Neural crest cell (in vitro differentiated cells): ENCODE data around the gene GABBR2. TPM values are rescaled to one million over a fixed set of nuclear protein-coding genes. Genes with fewer than 3 reads are reported as not detected.

Source experiments
- DNase-seq: peaks from one replicate; pipeline ENCODE4 v3.0.0; 2021; ENCODE audit warnings: low read depth, mixed read lengths, low spot score
- H3K27ac Mint-ChIP-seq: one replicate; pipeline ENCODE4 v1.8.0; 2021; ENCODE audit warnings: mild to moderate bottlenecking, mixed read lengths; ENCODE audit not compliant: unreplicated experiment
- H3K27me3 Mint-ChIP-seq: 2 replicates; pipeline ENCODE4 v1.8.0; 2021; ENCODE audit warnings: low read depth, mild to moderate bottlenecking, mixed read lengths
- H3K36me3 Mint-ChIP-seq: 2 replicates; pipeline ENCODE4 v1.8.0; 2021; ENCODE audit warnings: low read depth, mild to moderate bottlenecking, mixed read lengths
- H3K4me1 Mint-ChIP-seq: 2 replicates; pipeline ENCODE4 v1.8.0; 2021; ENCODE audit warnings: mixed read lengths
- H3K4me3 Mint-ChIP-seq: one replicate; pipeline ENCODE4 v1.8.0; 2021; ENCODE audit warnings: mild to moderate bottlenecking, mixed read lengths
- H3K9me3 Mint-ChIP-seq: 2 replicates; pipeline ENCODE4 v1.8.0; 2021; ENCODE audit warnings: mixed read lengths
- total RNA-seq: library from RNA; stranded (reverse); gene quantifications from 2 replicates; pipeline ENCODE4 v1.2.1, GENCODE V29; 2021
- TF ChIP-seq, protein P1 (sequence below): fragments of 200-600 bp; sonication (generic); conservative IDR thresholded peaks from 2 replicates; pipeline ENCODE4 v1.5.0; 2021; ENCODE audit warnings: antibody characterized with exemption, mild to moderate bottlenecking

Gene GABBR2
- total RNA-seq, 1 donor from 2014 or later = 0.84 TPM

- peaks cover 18% of the 10 kb centered on the region for H3K4me1 Mint-ChIP-seq
- H3K27me3 Mint-ChIP-seq = peaks cover 19% of the 10 kb centered on the region
- DNase-seq = no peak
- H3K9me3 Mint-ChIP-seq = no peaks in the 10 kb centered on the region
- TF ChIP-seq, protein P1, sequence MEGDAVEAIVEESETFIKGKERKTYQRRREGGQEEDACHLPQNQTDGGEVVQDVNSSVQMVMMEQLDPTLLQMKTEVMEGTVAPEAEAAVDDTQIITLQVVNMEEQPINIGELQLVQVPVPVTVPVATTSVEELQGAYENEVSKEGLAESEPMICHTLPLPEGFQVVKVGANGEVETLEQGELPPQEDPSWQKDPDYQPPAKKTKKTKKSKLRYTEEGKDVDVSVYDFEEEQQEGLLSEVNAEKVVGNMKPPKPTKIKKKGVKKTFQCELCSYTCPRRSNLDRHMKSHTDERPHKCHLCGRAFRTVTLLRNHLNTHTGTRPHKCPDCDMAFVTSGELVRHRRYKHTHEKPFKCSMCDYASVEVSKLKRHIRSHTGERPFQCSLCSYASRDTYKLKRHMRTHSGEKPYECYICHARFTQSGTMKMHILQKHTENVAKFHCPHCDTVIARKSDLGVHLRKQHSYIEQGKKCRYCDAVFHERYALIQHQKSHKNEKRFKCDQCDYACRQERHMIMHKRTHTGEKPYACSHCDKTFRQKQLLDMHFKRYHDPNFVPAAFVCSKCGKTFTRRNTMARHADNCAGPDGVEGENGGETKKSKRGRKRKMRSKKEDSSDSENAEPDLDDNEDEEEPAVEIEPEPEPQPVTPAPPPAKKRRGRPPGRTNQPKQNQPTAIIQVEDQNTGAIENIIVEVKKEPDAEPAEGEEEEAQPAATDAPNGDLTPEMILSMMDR = no peak
- H3K4me3 Mint-ChIP-seq = no peak overlapping the region
- no peak overlapping the region for H3K27ac Mint-ChIP-seq
- no peaks in the 10 kb centered on the region for H3K36me3 Mint-ChIP-seq
Observed at GRCh38 chr9:98500337-98500919, 208.3 kb downstream of the GABBR2 start.

- H3K4me3 Mint-ChIP-seq = no peak overlapping the region
- DNase-seq = no peak
- H3K36me3 Mint-ChIP-seq = no peaks in the 10 kb centered on the region
- no peaks in the 10 kb centered on the region for H3K4me1 Mint-ChIP-seq
- TF ChIP-seq, protein P1 = no peak
- H3K9me3 Mint-ChIP-seq = no peaks in the 10 kb centered on the region
- no peak overlapping the region for H3K27ac Mint-ChIP-seq
- peaks cover 5% of the 10 kb centered on the region for H3K27me3 Mint-ChIP-seq
Observed at GRCh38 chr9:98495530-98495929, 213.2 kb downstream of the GABBR2 start.

DNA sequence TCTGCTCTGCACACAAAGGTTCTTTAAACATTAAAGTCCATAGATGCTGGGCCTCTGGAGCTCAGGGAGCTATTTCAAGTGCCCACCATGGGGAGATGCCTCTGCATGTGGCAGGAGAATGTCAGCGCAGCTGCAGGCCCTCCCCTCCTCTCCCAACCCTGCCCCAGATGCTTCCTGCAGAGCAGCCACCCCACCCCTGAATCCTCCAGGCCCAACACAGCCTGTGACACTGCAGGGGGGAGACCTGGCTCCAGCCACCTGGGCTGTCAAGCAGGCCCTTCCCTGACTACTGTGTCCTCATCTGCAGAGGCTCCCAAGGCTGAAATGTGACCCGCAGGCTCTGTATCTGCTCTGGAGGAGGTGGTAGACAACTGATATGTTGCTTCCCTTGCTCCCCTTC lies 213.9 kb downstream of the GABBR2 start:
- peaks cover 5% of the 10 kb centered on the region for H3K27me3 Mint-ChIP-seq
- no peak overlapping the region for H3K4me3 Mint-ChIP-seq
- no peaks in the 10 kb centered on the region for H3K36me3 Mint-ChIP-seq
- TF ChIP-seq, protein P1 = no peak
- H3K4me1 Mint-ChIP-seq = no peaks in the 10 kb centered on the region
- H3K9me3 Mint-ChIP-seq = no peaks in the 10 kb centered on the region
- H3K27ac Mint-ChIP-seq = no peak overlapping the region
- DNase-seq = no peak

GRCh38 chr9:98491828-98492227 lies 216.9 kb downstream of the GABBR2 start:
- no peak overlapping the region for H3K4me3 Mint-ChIP-seq
- H3K27ac Mint-ChIP-seq = no peak overlapping the region
- no peaks in the 10 kb centered on the region for H3K4me1 Mint-ChIP-seq
- H3K27me3 Mint-ChIP-seq = peaks cover 3% of the 10 kb centered on the region
- H3K9me3 Mint-ChIP-seq = no peaks in the 10 kb centered on the region
- no peak for DNase-seq
- TF ChIP-seq, protein P1 = no peak
- H3K36me3 Mint-ChIP-seq = no peaks in the 10 kb centered on the region

- Mint-ChIP-seq H3K4me1 (no peaks in the 10 kb centered on the region), H3K36me3 (no peaks in the 10 kb centered on the region), H3K9me3 (no peaks in the 10 kb centered on the region), H3K27ac (no peak overlapping the region), H3K27me3 (peaks cover 3% of the 10 kb centered on the region), H3K4me3 (no peak overlapping the region)
- TF ChIP-seq, protein P1 = no peak
- DNase-seq = no peak
Observed at GRCh38 chr9:98491231-98491651, 217.5 kb downstream of the GABBR2 start.
